DLD1 (cell line): ENCODE results near the gene LIPC.

Experiments
- in situ Hi-C: cut with HindIII; loops from 2 replicates; pipeline ENCODE4 v1.10.0; 2017; ENCODE audit warnings: low sequenced_read_pairs

LIPC gene

GRCh38 chr15:58472221-58472620, 40.4 kb downstream of the LIPC start:
- in situ Hi-C loops: no loop called here

GRCh38 chr15:58472821-58473581, 41.2 kb downstream of the LIPC start:
- in situ Hi-C loops: no loop called here

- in situ Hi-C loops: no loop called here
Observed at GRCh38 chr15:58473724-58474123, 41.9 kb downstream of the LIPC start.

- in situ Hi-C loops: no loop called here
Observed at GRCh38 chr15:58474741-58475323, 43.0 kb downstream of the LIPC start.

GRCh38 chr15:58475573-58476524, 44.1 kb downstream of the LIPC start:
- in situ Hi-C loops: no loop called here

GRCh38 chr15:58476525-58477162, 44.9 kb downstream of the LIPC start:
- in situ Hi-C loops: no loop called here

GRCh38 chr15:58477170-58477569, 45.4 kb downstream of the LIPC start:
- in situ Hi-C loops: no loop called here

- in situ Hi-C loops: no loop called here
Observed at GRCh38 chr15:58478035-58478434, 46.2 kb downstream of the LIPC start.

- in situ Hi-C loops: no loop called here
Observed at GRCh38 chr15:58478579-58478978, 46.8 kb downstream of the LIPC start.

- in situ Hi-C loops: no loop called here
Observed at GRCh38 chr15:58479941-58480340, 48.1 kb downstream of the LIPC start.

- in situ Hi-C loops: no loop called here
Observed at GRCh38 chr15:58483376-58483775, 51.6 kb downstream of the LIPC start.

GRCh38 chr15:58484791-58485600, 53.2 kb downstream of the LIPC start:
- in situ Hi-C loops: no loop called here

- in situ Hi-C loops: no loop called here
Observed at GRCh38 chr15:58486062-58486461, 54.3 kb downstream of the LIPC start.

GRCh38 chr15:58486564-58486963, 54.8 kb downstream of the LIPC start:
- in situ Hi-C loops: no loop called here

GRCh38 chr15:58487041-58487723, 55.4 kb downstream of the LIPC start:
- in situ Hi-C loops: no loop called here

- in situ Hi-C loops: no loop called here
Observed at GRCh38 chr15:58487724-58488120, 55.9 kb downstream of the LIPC start.

- in situ Hi-C loops: no loop called here
Observed at GRCh38 chr15:58489289-58490085, 57.7 kb downstream of the LIPC start.

GRCh38 chr15:58490086-58490887, 58.5 kb downstream of the LIPC start:
- in situ Hi-C loops: no loop called here
